GM18873 (cell line): Measurements from ENCODE around the gene DIAPH2.
"Not testable (repeated sequence)": the region's sequence is repeated elsewhere in the genome, so short reads cannot be mapped to it uniquely, and the experiment has no call there.

ENCODE experiments used
- ATAC-seq: cut with Tn5 transposase; IDR thresholded peaks from one replicate; pipeline ENCODE4 v1.9.1; 2021; ENCODE audit warnings: mild to moderate bottlenecking, moderate library complexity, moderate number of reproducible peaks; ENCODE audit not compliant: unreplicated experiment, low FRiP score

DIAPH2 gene

GRCh38 chrX:96714393-96714792 lies 29.8 kb downstream of the DIAPH2 start:
- not testable (repeated sequence) for ATAC-seq

- ATAC-seq, result no peak
Measured at GRCh38 chrX:96715481-96715880, 30.8 kb downstream of the DIAPH2 start.

DNA sequence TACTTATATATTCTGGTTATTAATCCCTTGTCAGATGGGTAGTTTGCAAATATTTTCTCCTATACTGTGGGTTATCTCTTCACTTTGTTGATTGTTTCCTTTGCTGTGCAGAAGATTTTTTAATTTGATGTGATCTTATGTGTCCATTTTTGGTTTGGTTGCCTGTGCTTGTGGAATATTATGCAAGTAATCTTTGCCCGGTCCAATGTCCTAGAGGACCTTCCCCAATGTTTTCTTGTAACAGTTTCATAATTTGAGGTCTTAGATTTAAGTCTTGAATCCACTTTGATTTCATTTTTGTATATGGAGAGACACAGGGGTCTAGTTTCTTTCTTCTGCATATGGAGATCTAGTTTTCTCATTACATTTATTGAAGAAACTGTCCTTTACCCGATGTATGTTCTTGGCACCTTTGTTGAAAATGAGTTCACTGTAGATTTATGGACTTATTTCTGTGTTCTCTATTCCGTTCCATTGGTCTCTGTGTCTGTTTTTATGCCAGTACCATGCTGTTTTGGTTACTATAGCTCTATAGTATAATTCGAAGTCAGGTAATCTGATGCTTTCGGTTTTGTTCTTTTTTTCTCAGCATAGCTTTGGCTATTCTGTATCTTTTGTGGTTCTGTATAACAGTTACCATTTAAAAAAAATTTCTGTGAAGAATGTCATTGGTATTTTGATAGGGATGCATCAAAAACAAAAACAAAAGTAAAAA lies 34.7 kb downstream of the DIAPH2 start:
- no peak for ATAC-seq

- ATAC-seq, result peak; percentile 100
Measured at GRCh38 chrX:96721354-96721753, 36.7 kb downstream of the DIAPH2 start.

- no peak for ATAC-seq
Measured at GRCh38 chrX:96722781-96723180, 38.1 kb downstream of the DIAPH2 start.

- ATAC-seq, result no peak
Measured at GRCh38 chrX:96729053-96729452, 44.4 kb downstream of the DIAPH2 start.

DNA sequence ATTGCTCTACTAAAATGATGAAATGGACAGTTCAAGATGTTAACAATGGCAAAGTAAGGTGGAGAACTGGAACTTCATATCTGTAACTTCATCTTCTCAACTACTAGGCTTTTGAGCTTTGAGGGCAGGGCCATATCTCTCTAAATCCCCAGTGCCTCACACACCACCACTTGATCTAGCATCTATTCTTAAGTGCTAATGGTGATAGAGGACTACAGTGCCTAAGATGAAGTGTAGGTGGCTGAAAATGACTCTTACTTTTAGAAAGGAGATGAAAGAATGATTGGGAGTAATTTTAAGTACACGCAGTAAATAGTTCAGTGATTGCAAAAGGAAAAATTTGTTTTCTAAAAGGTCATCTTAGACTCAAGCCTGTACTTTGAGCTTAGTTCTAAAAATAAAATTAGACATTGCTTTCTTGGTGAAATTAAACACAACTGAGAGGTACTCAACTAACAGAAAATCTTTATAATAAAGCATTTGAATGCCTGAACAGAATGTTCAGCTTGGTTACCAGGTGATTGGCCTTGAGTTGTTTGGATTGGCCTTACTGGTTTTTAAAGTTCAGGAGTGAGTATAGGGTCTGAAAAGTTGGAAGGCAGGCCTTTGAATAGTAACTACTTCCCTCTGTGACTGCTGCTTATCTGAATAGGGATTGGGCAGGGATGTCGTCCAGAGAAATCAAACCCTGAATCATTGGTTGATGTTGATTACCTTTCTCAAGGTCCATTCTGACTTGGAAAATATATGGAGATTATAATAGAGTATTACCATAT lies 45.4 kb downstream of the DIAPH2 start:
- ATAC-seq, result no peak

GRCh38 chrX:96731000-96731399 lies 46.4 kb downstream of the DIAPH2 start:
- ATAC-seq, result not testable (repeated sequence)

DNA sequence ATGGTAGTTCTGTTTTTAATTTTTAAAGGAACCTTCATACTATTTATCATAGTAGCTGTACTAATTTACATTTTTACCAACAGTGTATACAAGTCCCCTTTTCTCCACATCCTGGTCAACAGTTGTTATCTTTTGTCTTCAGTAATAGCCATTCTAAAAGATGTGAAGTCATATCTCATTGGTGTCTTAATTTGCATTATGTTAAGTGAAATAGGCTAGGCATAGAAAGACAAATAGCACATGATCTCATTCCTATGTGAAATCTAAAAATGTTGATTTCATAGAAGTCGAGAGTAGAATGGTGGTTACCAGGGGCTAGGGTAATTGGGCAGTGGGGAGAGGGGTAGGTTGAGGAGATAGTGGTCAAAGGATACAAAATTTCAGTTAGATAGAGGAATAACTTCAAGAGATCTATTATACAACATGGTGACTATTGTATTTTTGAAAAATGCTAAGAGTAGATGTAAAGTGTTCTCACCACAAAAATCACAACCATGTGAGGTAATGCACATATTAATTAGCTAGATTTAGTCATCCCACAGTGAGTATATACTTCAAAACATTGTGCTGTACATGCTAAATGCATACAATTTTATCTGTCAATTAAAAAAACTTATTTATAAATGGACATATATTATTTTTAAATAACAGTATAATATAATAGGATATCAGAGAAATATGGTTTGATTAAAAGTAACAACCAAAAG lies 58.9 kb downstream of the DIAPH2 start:
- ATAC-seq, result no peak

GRCh38 chrX:96752781-96753180 lies 68.1 kb downstream of the DIAPH2 start:
- ATAC-seq, result no peak

GRCh38 chrX:96753230-96753629 lies 68.6 kb downstream of the DIAPH2 start:
- ATAC-seq, result no peak

DNA sequence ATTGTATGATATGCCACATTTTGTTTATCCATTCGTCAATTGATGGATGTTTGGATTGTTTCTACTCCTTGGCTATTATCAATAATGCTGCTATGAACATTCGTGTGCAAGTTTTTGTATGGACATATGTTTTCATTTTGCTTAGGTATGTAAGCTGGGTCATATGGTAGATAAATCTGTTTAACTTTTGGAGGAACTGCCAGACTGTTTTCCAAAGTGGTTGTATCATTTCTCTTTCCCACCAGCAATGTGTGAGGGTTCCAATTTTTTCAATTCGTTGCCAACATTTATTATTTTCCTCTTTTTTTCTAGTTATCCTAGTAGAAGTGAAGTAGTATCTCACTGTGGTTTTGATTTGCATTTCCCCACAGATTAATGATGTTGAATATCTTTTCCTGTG lies 71.8 kb downstream of the DIAPH2 start:
- ATAC-seq, result no peak

DNA sequence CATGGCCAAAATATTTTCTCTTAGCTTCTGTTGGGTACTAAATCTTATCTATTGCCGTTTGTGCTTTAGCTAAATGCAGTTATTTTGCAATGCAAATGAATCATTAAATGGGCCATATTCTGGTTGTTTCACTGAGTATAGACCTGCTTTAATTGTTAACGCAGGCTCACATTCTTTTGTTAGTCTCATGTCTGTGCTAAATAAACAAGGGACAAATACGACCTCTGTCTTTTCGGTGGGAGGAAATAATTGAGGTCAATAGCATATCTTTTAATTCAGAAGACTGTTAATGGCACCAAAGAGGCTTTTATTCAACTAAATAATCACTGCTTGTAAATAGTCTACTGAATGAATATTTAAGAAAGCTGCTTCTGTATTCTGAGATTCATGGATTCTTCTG lies 76.9 kb downstream of the DIAPH2 start:
- ATAC-seq, result no peak

GRCh38 chrX:96763608-96764007 lies 79.0 kb downstream of the DIAPH2 start:
- no peak for ATAC-seq

DNA sequence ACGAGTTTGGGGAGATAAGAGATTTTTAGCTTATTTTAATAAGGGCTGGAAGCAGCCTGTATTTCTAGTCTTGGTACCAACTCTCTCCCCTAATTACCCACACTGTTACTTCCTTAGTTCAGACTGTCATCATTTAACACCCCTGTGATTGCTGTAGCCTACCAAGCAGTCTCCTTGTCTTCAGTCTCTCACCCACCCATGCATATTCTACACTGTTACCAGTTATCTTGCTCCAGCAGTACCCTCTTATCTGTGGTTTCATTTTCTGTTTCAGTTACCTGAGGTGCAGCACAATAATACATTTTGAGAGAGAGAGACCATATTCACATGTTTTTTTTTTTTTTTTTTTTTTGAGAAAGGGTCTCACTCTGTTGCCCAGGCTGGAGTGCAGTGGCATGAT lies 80.2 kb downstream of the DIAPH2 start:
- no peak for ATAC-seq

DNA sequence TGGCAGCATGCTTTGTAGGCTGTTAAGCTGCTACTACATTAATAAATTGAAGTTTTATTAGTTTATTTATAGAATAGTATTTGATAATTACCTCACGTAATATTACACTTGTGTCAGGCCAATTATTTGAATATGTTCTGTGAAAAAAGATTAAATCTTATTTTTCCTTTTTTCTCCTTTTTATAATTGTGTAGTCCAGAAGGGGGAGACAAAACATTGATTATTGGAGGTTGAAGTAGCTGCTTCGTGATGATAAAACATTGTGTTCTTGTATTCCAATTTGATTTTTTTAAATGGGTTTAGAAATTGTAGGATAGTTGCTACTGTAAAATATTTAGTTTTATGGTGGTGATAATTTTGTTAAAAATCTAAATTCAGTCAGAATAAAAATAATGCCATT lies 85.7 kb downstream of the DIAPH2 start:
- ATAC-seq, result no peak

GRCh38 chrX:96771486-96771885 lies 86.8 kb downstream of the DIAPH2 start:
- no peak for ATAC-seq

DNA sequence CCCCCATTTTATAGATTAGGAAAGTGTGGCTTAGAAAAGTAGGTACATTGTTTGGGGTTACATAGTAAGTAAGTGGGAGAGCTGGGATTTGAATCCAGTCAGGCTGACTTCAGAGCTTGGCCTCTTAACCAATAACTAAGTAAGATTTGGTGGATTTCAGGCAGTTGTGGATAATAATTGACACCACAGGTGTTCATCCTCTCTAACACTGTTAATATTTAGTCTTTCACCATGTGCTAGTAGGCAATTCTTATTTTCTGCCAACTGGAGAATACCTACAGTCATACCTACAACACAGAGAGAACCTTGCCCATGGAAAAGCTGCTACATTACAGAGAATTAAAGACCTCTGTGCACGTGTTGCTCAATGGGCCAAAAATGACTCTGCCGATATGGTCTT lies 89.5 kb downstream of the DIAPH2 start:
- ATAC-seq, result no peak

- no peak for ATAC-seq
Measured at GRCh38 chrX:96776966-96777365, 92.3 kb downstream of the DIAPH2 start.

DNA sequence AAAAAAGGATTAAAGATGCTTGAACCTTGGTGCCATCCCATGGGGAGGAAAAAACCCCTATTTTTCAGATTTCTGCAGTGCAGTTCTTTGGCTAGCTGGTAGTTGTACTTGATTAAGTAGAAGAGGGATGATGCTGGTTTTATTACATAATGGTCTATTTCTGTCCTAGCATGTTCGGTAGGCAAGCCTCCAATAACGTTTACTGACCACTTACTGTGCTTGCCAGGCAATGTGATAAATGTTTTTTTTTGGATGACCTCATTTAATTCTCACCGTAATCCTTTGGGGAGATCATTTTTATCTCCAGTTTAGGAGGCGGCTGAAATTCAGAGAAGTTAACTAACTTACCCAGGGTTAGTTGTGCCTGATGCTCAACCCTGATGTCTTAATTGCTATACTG lies 106.9 kb downstream of the DIAPH2 start:
- ATAC-seq, result no peak

GRCh38 chrX:96792047-96792446 lies 107.4 kb downstream of the DIAPH2 start:
- ATAC-seq, result no peak
